Neural cell (in vitro differentiated cells): ENCODE measurements around the gene TRIP6. TPM values are rescaled to one million over a fixed set of nuclear protein-coding genes. Genes with fewer than 3 reads are reported as not detected.

Experiments
- H2AFZ ChIP-seq: fragments of 200-600, 300-800 bp; sonication (generic), shearing (Covaris generic); 2 replicates; pipeline ENCODE4 v1.6.0; 2014; ENCODE audit warnings: low read depth, mild to moderate bottlenecking, antibody characterized with exemption, low read length, moderate library complexity
- H3F3A ChIP-seq: fragments of 200-600 bp; shearing (Covaris generic); 2 replicates; pipeline ENCODE4 v1.6.1; 2016; ENCODE audit warnings: mild to moderate bottlenecking, moderate library complexity, mixed read lengths, antibody characterized with exemption, low read length; ENCODE audit not compliant: insufficient read depth, poor library complexity, severe bottlenecking
- H3K27ac ChIP-seq: fragments of 200-600, 300-800 bp; sonication (generic), shearing (Covaris generic); 2 replicates; pipeline ENCODE4 v1.5.1; 2014; ENCODE audit warnings: mild to moderate bottlenecking, low read length, moderate library complexity
- H3K27me3 ChIP-seq: fragments of 300-800, 200-600 bp; sonication (generic), shearing (Covaris generic); 2 replicates; pipeline ENCODE4 v1.6.0; 2014; ENCODE audit warnings: mild to moderate bottlenecking, low read depth, low read length, moderate library complexity; ENCODE audit not compliant: insufficient read depth
- H3K36me3 ChIP-seq: fragments of 300-800, 200-600 bp; sonication (generic), shearing (Covaris generic); 2 replicates; pipeline ENCODE4 v1.5.1; 2014; ENCODE audit warnings: mild to moderate bottlenecking, antibody characterized with exemption, low read length, moderate library complexity; ENCODE audit not compliant: insufficient read depth
- H3K4me2 ChIP-seq: fragments of 300-800, 200-600 bp; sonication (generic), shearing (Covaris generic); 2 replicates; pipeline ENCODE4 v1.6.0; 2014; ENCODE audit warnings: mild to moderate bottlenecking, low read length
- H3K4me3 ChIP-seq: fragments of 300-800, 200-600 bp; sonication (generic), shearing (Covaris generic); 2 replicates; pipeline ENCODE4 v1.5.1; 2014; ENCODE audit warnings: mild to moderate bottlenecking, low read length, moderate library complexity
- H3K79me2 ChIP-seq: fragments of 200-600 bp; shearing (Covaris generic); replicated peaks from 2 replicates; pipeline ENCODE4 v1.6.0; 2014; ENCODE audit warnings: mild to moderate bottlenecking, low read length, moderate library complexity; ENCODE audit not compliant: insufficient read depth
- H3K9ac ChIP-seq: fragments of 300-800, 200-600 bp; sonication (generic), shearing (Covaris generic); 2 replicates; pipeline ENCODE4 v1.6.1; 2016; ENCODE audit warnings: mild to moderate bottlenecking, low read length, mixed read lengths
- H3K9me2 ChIP-seq: fragments of 200-600 bp; shearing (Covaris generic); 2 replicates; pipeline ENCODE4 v1.6.1; 2016; ENCODE audit warnings: mild to moderate bottlenecking, low read length, mixed read lengths; ENCODE audit not compliant: insufficient read depth
- H3K9me3 ChIP-seq: fragments of 200-600, 300-800 bp; sonication (generic), shearing (Covaris generic); 2 replicates; pipeline ENCODE4 v1.6.1; 2016; ENCODE audit warnings: mild to moderate bottlenecking, mixed run types, low read length, moderate library complexity, mixed read lengths
- H4K20me1 ChIP-seq: fragments of 200-600 bp; shearing (Covaris generic); 2 replicates; pipeline ENCODE4 v1.6.1; 2016; ENCODE audit warnings: mild to moderate bottlenecking, mixed run types; ENCODE audit not compliant: insufficient read depth
- CTCF ChIP-seq: fragments of 450-650 bp; IDR thresholded peaks from 2 replicates; pipeline ENCODE4 v1.5.1; 2014; ENCODE audit warnings: antibody characterized with exemption, mild to moderate bottlenecking, moderate library complexity; ENCODE audit not compliant: poor library complexity, severe bottlenecking
- EP300 ChIP-seq: fragments of 450-650 bp; conservative IDR thresholded peaks from 2 replicates; pipeline ENCODE4 v1.6.1; 2014; ENCODE audit warnings: antibody characterized with exemption, mild to moderate bottlenecking, moderate library complexity; ENCODE audit not compliant: poor library complexity, severe bottlenecking
- EZH2 ChIP-seq: fragments of 200-600, 300-800 bp; shearing (Covaris generic), sonication (generic); IDR thresholded peaks from 2 replicates; pipeline ENCODE4 v1.6.1; 2014; ENCODE audit warnings: antibody characterized with exemption, low read length, borderline replicate concordance, mild to moderate bottlenecking; ENCODE audit not compliant: insufficient read depth, poor library complexity, severe bottlenecking
- MXI1 ChIP-seq: fragments of 450-650 bp; conservative IDR thresholded peaks from 2 replicates; pipeline ENCODE4 v1.6.1; 2014; ENCODE audit warnings: antibody characterized with exemption, mild to moderate bottlenecking; ENCODE audit not compliant: poor library complexity, severe bottlenecking
- POLR2AphosphoS5 ChIP-seq: IDR thresholded peaks from 2 replicates; pipeline ENCODE4 v1.6.1; 2012
- RAD21 ChIP-seq: fragments of 450-650 bp; conservative IDR thresholded peaks from 2 replicates; pipeline ENCODE4 v1.6.1; 2014; ENCODE audit warnings: antibody characterized with exemption, mild to moderate bottlenecking, moderate library complexity
- REST ChIP-seq: IDR thresholded peaks from 2 replicates; pipeline ENCODE4 v1.6.1; 2012; ENCODE audit warnings: borderline replicate concordance
- SMC3 ChIP-seq: fragments of 450-650 bp; conservative IDR thresholded peaks from 2 replicates; pipeline ENCODE4 v1.6.1; 2014; ENCODE audit warnings: antibody characterized with exemption, mild to moderate bottlenecking, moderate library complexity; ENCODE audit not compliant: poor library complexity
- TAF1 ChIP-seq: IDR thresholded peaks from 2 replicates; pipeline ENCODE4 v1.6.1; 2012; ENCODE audit warnings: low read depth
- polyA plus RNA-seq: library from polyadenylated mRNA; depleted of rRNA; stranded (reverse); fragments of >200 nt; gene quantifications from 2 replicates; pipeline ENCODE4 v1.2.3, GENCODE V29; 2014

TRIP6 gene
- polyA plus RNA-seq, 1 donor from 2014 or later: 2.1 TPM

- no peaks in the 10 kb centered on the region for H3K9me3 ChIP-seq
- no peak overlapping the region for H3K9ac ChIP-seq
- TF ChIP-seq TAF1 (no peak), POLR2AphosphoS5 (peak; percentile 2), REST (no peak), CTCF (no peak), RAD21 (no peak), EZH2 (no peak), MXI1 (no peak), SMC3 (no peak), EP300 (no peak)
- H3F3A ChIP-seq: no peaks in the 10 kb centered on the region
- H2AFZ ChIP-seq: no peak overlapping the region
- peaks cover 18% of the 10 kb centered on the region for H3K36me3 ChIP-seq
- peaks cover 4% of the 10 kb centered on the region for H3K27me3 ChIP-seq
- no peak overlapping the region for H3K4me2 ChIP-seq
- no peak overlapping the region for H3K27ac ChIP-seq
- H3K9me2 ChIP-seq: no peaks in the 10 kb centered on the region
- no peak overlapping the region for H3K4me3 ChIP-seq
- no peaks in the 10 kb centered on the region for H3K79me2 ChIP-seq
- no peaks in the 10 kb centered on the region for H4K20me1 ChIP-seq
These were observed 19.2 kb downstream of the TRIP6 start for GRCh38 chr7:100886142-100886935.

- peaks cover 18% of the 10 kb centered on the region for H3K36me3 ChIP-seq
- no peak overlapping the region for H3K9ac ChIP-seq
- TF ChIP-seq POLR2AphosphoS5: no peak
- TF ChIP-seq SMC3: no peak
- TF ChIP-seq TAF1: no peak
- no peak for TF ChIP-seq CTCF
- no peak for TF ChIP-seq EP300
- TF ChIP-seq REST: no peak
- no peak for TF ChIP-seq EZH2
- TF ChIP-seq RAD21: no peak
- TF ChIP-seq MXI1: no peak
- H3K4me2 ChIP-seq: no peak overlapping the region
- H2AFZ ChIP-seq: no peak overlapping the region
- H4K20me1 ChIP-seq: no peaks in the 10 kb centered on the region
- H3K4me3 ChIP-seq: no peak overlapping the region
- H3K27me3 ChIP-seq: peaks cover 4% of the 10 kb centered on the region
- no peaks in the 10 kb centered on the region for H3K79me2 ChIP-seq
- H3K9me3 ChIP-seq: no peaks in the 10 kb centered on the region
- H3F3A ChIP-seq: no peaks in the 10 kb centered on the region
- no peak overlapping the region for H3K27ac ChIP-seq
- no peaks in the 10 kb centered on the region for H3K9me2 ChIP-seq
These were observed 19.8 kb downstream of the TRIP6 start for GRCh38 chr7:100886936-100887515.
